Right cardiac atrium (tissue), 5 donors: ENCODE measurements around the gene SLC12A3. TPM values are rescaled to one million over a fixed set of nuclear protein-coding genes. Genes with fewer than 3 reads are reported as not detected.
"Not testable (repeated sequence)": the region's sequence is repeated elsewhere in the genome, so short reads cannot be mapped to it uniquely, and the experiment has no call there.

Experiments
- ATAC-seq, 2 donors: fragments of 200-7000 bp; cut with Tn5 transposase; one replicate each; pipeline versions ENCODE4 v1.8.0 to v1.9.1; 2020; ENCODE audit warnings: moderate library complexity in 2 of 2, mild to moderate bottlenecking in 1 of 2
- DNase-seq, 3 donors: peaks; one replicate each; pipeline ENCODE4 v3.0.0-alpha.2; 2020
- H3K27ac ChIP-seq: one replicate; pipeline ENCODE4 v1.5.1; 2013; ENCODE audit warnings: mild to moderate bottlenecking, low read length, control low read depth, moderate library complexity
- H3K27me3 ChIP-seq: one replicate; pipeline ENCODE4 v1.6.1; 2013; ENCODE audit not compliant: control insufficient read depth, insufficient read depth
- H3K4me1 ChIP-seq: one replicate; pipeline ENCODE4 v1.6.1; 2013; ENCODE audit warnings: low read length; ENCODE audit not compliant: control insufficient read depth, insufficient read depth
- H3K4me3 ChIP-seq: one replicate; pipeline ENCODE4 v1.5.1; 2013; ENCODE audit warnings: low read length, control low read depth
- H3K9me3 ChIP-seq: one replicate; pipeline ENCODE4 v1.6.1; 2013; ENCODE audit warnings: low read length; ENCODE audit not compliant: control insufficient read depth
- WGBS: extraction: QIAGEN DNeasy Blood & Tissue Kit; methylation state at CpG from one replicate; pipeline ENCODE4 v1.1.7; 2013; 5-methylcytosine and 5-hydroxymethylcytosine counted together
- intact Hi-C, 4 donors: fragments of 100-400 bp; cut with DNase I; formaldehyde crosslinking; loops; one replicate each; pipeline versions ENCODE4 v1.11.0 to v1.14.0; 2022 to 2023
- polyA plus RNA-seq: library from polyadenylated mRNA; stranded (reverse); fragments of 200-250 nt; gene quantifications from one replicate; pipeline ENCODE4 v1.2.3, GENCODE V29; 2013
- total RNA-seq, 4 donors: library from RNA; stranded (reverse); fragmentation: NEBNext Ultra II Directional; extraction: Animal tissue kit (Norgen Biotek cat#: 25700); gene quantifications; one replicate each; pipeline ENCODE4 v1.2.1, GENCODE V29; 2021
- donor health status: healthy with polysubstance abuse.
- donor health status: DM: no; HTN: yes; CAD: no.
- donor health status: DM: no; HTN: no; CAD: no.
- donor health status: DM: no; HTN: yes; CAD: no; lungs with severe emphysema.
- donor health status: DM: yes; HTN: yes; CAD: no.

The SLC12A3 gene
- total and polyA plus RNA-seq, 5 donors = not detected

GRCh38 chr16:56930486-56931270, 65.7 kb downstream of the SLC12A3 start:
- ATAC-seq (no peak), DNase-seq (no peak)
- intact Hi-C loops = no loop called here
- WGBS = 81% methylated on average over 15 of the region's 15 CpGs
- peak overlapping the region; percentile 16 for H3K27ac ChIP-seq
- no peaks in the 10 kb centered on the region for H3K4me1 ChIP-seq
- no peak overlapping the region for H3K4me3 ChIP-seq
- H3K9me3 ChIP-seq = no peaks in the 10 kb centered on the region
- H3K27me3 ChIP-seq = no peaks in the 10 kb centered on the region

- no peaks in the 10 kb centered on the region for H3K27me3 ChIP-seq
- ATAC-seq (no peak), DNase-seq (peak in 2 of 3 donors; percentile 33 to 65)
- no peaks in the 10 kb centered on the region for H3K4me1 ChIP-seq
- peak overlapping the region; percentile 49 for H3K4me3 ChIP-seq
- intact Hi-C loops = no loop called here
- 20% methylated on average over 25 of the region's 25 CpGs for WGBS
- no peaks in the 10 kb centered on the region for H3K9me3 ChIP-seq
- peak overlapping the region; percentile 85 for H3K27ac ChIP-seq
Measured at GRCh38 chr16:56931271-56931891, 66.4 kb downstream of the SLC12A3 start.

DNA sequence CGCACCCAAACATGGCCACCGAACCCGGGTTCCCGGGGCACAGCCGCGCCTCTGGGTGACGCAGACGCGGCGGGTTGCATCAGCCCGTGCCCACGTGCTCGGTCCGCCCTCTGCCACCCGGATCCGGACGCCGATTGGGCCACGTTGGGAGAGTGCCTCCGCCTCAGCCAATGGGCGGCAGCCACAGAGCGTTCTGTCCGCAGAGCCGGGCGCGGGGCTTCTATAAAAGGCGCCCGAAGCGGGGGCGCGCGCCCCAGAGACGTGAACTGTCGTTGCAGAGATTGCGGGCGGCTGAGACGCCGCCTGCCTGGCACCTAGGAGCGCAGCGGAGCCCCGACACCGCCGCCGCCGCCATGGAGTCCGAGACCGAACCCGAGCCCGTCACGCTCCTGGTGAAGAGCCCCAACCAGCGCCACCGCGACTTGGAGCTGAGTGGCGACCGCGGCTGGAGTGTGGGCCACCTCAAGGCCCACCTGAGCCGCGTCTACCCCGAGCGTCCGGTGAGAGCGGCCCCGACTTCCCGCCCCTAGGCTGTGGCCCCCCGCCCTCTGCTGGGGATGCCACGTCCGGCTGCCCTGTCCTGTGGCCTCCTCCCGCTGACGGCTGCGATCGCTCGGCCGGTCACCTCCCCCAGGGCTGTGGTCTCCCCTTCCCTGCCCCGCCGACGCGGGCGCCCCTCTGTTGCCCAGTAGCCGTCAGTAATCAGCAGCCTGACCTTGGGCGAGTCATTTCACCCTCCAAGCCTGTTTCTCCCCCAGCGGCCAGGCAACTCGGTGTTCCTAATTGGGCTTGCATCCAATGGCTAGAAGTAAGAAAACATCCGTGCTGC, 67.1 kb downstream of the SLC12A3 start, which contains the start of gene HERPUD1:
TSS of gene HERPUD1 (plus strand) at position 251 of the 829 bp plus-strand sequence. CDS start at position 354, 103 bp downstream.
- Histone ChIP-seq H3K4me3 (peak within 1 kb of the TSS; percentile 76), H3K9me3 (no peaks in the 10 kb centered on the region), H3K27me3 (no peaks in the 10 kb centered on the region), H3K27ac (peak within 1 kb of the TSS; percentile 87), H3K4me1 (no peaks in the 10 kb centered on the region)
- ATAC-seq (peak; percentile 97 to 98), DNase-seq (peak; percentile 99 to 100 (median 100))
- under 1% methylated on average over 83 of the region's 83 CpGs for WGBS
- intact Hi-C loops = no loop called here

- intact Hi-C loops = no loop called here
- Histone ChIP-seq H3K27ac (peak overlapping the region; percentile 87), H3K27me3 (no peaks in the 10 kb centered on the region), H3K4me1 (no peaks in the 10 kb centered on the region), H3K4me3 (peak overlapping the region; percentile 76), H3K9me3 (no peaks in the 10 kb centered on the region)
- ATAC-seq (peak; percentile 85 to 86), DNase-seq (peak; percentile 81 to 92 (median 92))
- 2% methylated on average over 25 of the region's 25 CpGs for WGBS
Measured at GRCh38 chr16:56932721-56933619, 68.0 kb downstream of the SLC12A3 start.

- Histone ChIP-seq H3K27ac (no peak overlapping the region), H3K9me3 (no peaks in the 10 kb centered on the region), H3K4me3 (peak overlapping the region; percentile 76), H3K27me3 (no peaks in the 10 kb centered on the region), H3K4me1 (no peaks in the 10 kb centered on the region)
- 16% methylated on average over 8 of the region's 8 CpGs for WGBS
- ATAC-seq (no peak), DNase-seq (no peak)
- intact Hi-C loops = no loop called here
Measured at GRCh38 chr16:56933828-56934598, 69.0 kb downstream of the SLC12A3 start.

DNA sequence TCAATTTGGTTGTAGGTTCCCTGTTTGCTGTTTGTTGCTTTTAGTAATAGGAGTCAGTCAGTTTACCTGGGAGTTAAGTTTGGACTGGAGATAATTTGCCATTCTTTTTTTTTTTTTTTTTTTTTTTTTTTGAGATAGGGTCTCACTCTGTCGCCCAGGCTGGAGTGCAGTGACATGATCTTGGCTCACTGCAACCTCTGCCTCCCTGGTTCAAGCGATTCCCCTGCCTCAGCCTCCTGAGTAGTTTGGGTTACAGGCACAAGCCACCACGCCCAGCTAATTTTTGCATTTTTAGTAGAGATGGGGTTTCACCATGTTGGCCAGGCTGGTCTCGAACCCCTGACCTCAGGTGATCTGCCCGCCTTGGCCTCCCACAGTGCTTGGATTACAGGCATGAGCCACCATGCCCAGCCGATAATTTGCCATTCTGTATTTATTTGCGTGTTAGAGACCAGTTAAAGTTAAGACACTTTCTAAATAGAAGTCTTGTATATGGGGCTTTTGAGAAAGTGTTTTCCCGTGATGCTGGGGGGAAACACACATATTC, 69.7 kb downstream of the SLC12A3 start:
- H3K9me3 ChIP-seq, H3K27me3 ChIP-seq, H3K27ac ChIP-seq, intact Hi-C loops, ATAC-seq, DNase-seq, H3K4me1 ChIP-seq: not testable (repeated sequence)
- H3K4me3 ChIP-seq = peak overlapping the region; percentile 76
- 55% methylated on average over 8 of the region's 8 CpGs for WGBS

DNA sequence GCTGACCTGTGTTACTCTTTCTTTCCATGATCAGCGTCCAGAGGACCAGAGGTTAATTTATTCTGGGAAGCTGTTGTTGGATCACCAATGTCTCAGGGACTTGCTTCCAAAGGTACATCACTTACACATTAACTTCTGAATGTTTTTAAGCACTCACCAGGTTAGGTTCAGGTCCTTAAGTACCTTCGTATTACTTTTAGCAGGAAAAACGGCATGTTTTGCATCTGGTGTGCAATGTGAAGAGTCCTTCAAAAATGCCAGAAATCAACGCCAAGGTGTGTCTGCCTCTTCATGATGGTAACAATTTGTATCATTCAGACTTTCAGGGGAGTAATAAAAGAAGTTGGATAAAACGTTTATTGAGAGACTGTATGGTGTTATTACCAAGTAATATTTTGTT, 70.2 kb downstream of the SLC12A3 start:
- intact Hi-C loops = no loop called here
- no peak for ATAC-seq
- Histone ChIP-seq H3K27me3 (no peaks in the 10 kb centered on the region), H3K4me3 (peak overlapping the region; percentile 42), H3K27ac (no peak overlapping the region), H3K4me1 (no peaks in the 10 kb centered on the region), H3K9me3 (no peaks in the 10 kb centered on the region)
- WGBS = 38% methylated on average over 5 of the region's 5 CpGs
- DNase-seq = no peak

DNA sequence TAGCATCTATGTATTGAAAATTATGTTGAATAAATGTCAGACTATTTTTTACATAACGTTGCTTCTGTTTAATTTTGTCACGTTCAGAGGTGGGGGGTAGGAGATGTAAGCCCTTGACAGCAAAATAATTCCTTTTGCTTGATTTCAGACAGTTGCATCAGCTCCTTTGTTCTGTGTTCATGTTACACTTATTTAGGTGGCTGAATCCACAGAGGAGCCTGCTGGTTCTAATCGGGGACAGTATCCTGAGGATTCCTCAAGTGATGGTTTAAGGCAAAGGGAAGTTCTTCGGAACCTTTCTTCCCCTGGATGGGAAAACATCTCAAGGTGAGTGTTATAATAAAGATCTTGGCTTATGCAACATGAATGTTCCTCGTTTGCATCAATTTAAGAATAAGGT, 71.5 kb downstream of the SLC12A3 start:
- Histone ChIP-seq H3K4me3 (no peak overlapping the region), H3K27ac (no peak overlapping the region), H3K27me3 (no peaks in the 10 kb centered on the region), H3K4me1 (no peaks in the 10 kb centered on the region), H3K9me3 (no peaks in the 10 kb centered on the region)
- 68% methylated on average over 5 of the region's 5 CpGs for WGBS
- no peak for ATAC-seq
- intact Hi-C loops = no loop called here
- no peak for DNase-seq

- no peaks in the 10 kb centered on the region for H3K27me3 ChIP-seq
- no peak for ATAC-seq
- no peaks in the 10 kb centered on the region for H3K9me3 ChIP-seq
- no peak overlapping the region for H3K4me3 ChIP-seq
- no peaks in the 10 kb centered on the region for H3K4me1 ChIP-seq
- H3K27ac ChIP-seq = no peak overlapping the region
- no peak for DNase-seq
- 76% methylated on average over 5 of the region's 5 CpGs for WGBS
- intact Hi-C loops = no loop called here
Measured at GRCh38 chr16:56936950-56937349, 71.9 kb downstream of the SLC12A3 start.
